Heart left ventricle (tissue), 16 donors: ENCODE measurements around the gene CCR6. TPM values are rescaled to one million over a fixed set of nuclear protein-coding genes. Genes with fewer than 3 reads are reported as not detected.

Experiments
- ATAC-seq, 4 donors: fragments of 200-7000 bp; cut with Tn5 transposase; one replicate each; pipeline ENCODE4 v1.9.1; 2020 to 2022; ENCODE audit warnings: moderate library complexity in 4 of 4, mild to moderate bottlenecking in 3 of 4, moderate number of reproducible peaks in 1 of 4
- DNase-seq, 5 donors: peaks; one replicate each; pipeline ENCODE4 v3.0.0-alpha.2; 2020
- H3K27ac ChIP-seq, 12 donors: fragments of 200-600 bp; sonication (generic) in 4 of 12; one replicate each; pipeline versions ENCODE4 v1.5.0 to v1.8.0; 2016 to 2022; ENCODE audit warnings: mild to moderate bottlenecking in 2 of 12
- H3K27me3 ChIP-seq, 9 donors: fragments of 200-600 bp; sonication (generic) in 2 of 9; one replicate each; pipeline versions ENCODE4 v1.5.1 to v1.8.0; 2016 to 2022; ENCODE audit warnings: mild to moderate bottlenecking in 3 of 9
- H3K36me3 ChIP-seq, 9 donors: fragments of 200-600 bp; sonication (generic) in 2 of 9; one replicate each; pipeline versions ENCODE4 v1.5.0 to v1.8.0; 2018 to 2022; ENCODE audit warnings: mild to moderate bottlenecking in 2 of 9
- H3K4me1 ChIP-seq, 12 donors: fragments of 200-600 bp; sonication (generic) in 4 of 12; one replicate each; pipeline versions ENCODE4 v1.5.0 to v1.8.0; 2016 to 2022; ENCODE audit warnings: mild to moderate bottlenecking in 3 of 12
- H3K4me3 ChIP-seq, 12 donors: fragments of 200-600 bp; sonication (generic) in 4 of 12; one replicate each; pipeline versions ENCODE4 v1.5.0 to v1.8.0; 2017 to 2022; ENCODE audit warnings: mild to moderate bottlenecking in 9 of 12, moderate library complexity in 4 of 12
- H3K9me3 ChIP-seq, 12 donors: fragments of 200-600 bp; sonication (generic) in 4 of 12; one replicate each; pipeline versions ENCODE4 v1.5.0 to v1.8.0; 2016 to 2022; ENCODE audit warnings: mild to moderate bottlenecking in 1 of 12
- POLR2A ChIP-seq, 2 donors: fragments of 450-650 bp; IDR thresholded peaks; one replicate each; pipeline ENCODE4 v1.6.1; 2017; ENCODE audit warnings: antibody characterized with exemption in 2 of 2, mild to moderate bottlenecking in 2 of 2, moderate library complexity in 2 of 2
- WGBS, 4 donors: extraction: QIAGEN DNeasy Blood & Tissue Kit in 2 of 4; methylation state at CpG; one replicate each; pipeline versions ENCODE4 v1.1.5 to v1.1.7; 2013 to 2018; 5-methylcytosine and 5-hydroxymethylcytosine counted together
- intact Hi-C, 10 donors: fragments of 100-400 bp; cut with DNase I; formaldehyde crosslinking; loops; one replicate each; pipeline versions ENCODE4 v1.11.1 to v1.14.2; 2022
- polyA plus RNA-seq, 2 donors: library from polyadenylated mRNA; stranded (reverse); fragments of 200-250 nt; gene quantifications; one replicate each; pipeline ENCODE4 v1.2.3, GENCODE V29; 2013
- total RNA-seq, 9 donors: library from RNA; depleted of rRNA in 2 of 9; stranded (reverse); fragments of >200 nt in 2 of 9; fragmentation: NEBNext Ultra II Directional in 3 of 9; extraction: Animal tissue kit (Norgen Biotek cat#: 25700) in 3 of 9; gene quantifications; one replicate each; pipeline versions ENCODE4 v1.1.0 to v1.2.4, GENCODE V29; 2016 to 2023
- TF ChIP-seq, protein P1 (sequence below), 12 donors: fragments of 200-600 bp; sonication (generic) in 4 of 12; IDR thresholded peaks; one replicate each; pipeline versions ENCODE4 v1.5.0 to v1.8.0; 2018 to 2022; ENCODE audit warnings: antibody characterized with exemption in 12 of 12, mild to moderate bottlenecking in 5 of 12
- donor health status: ischemic (EF 13 %, LVEDD 7.1; RV severe dilation, severe dysfunction).
- donor health status: healthy with polysubstance abuse.
- donor health status: DM: no; HTN: yes; CAD: no.
- donor health status: DM: no; HTN: no; CAD: no.
- donor health status: ischemic (EF 25% LVEDD 6.9; RV normal size, moderate dysfunction).
- donor health status: ischemic (EF 25% LVEDD 5.7; RV mildly dilated, moderate dysfunction).
- donor health status: healthy.
- donor health status: DM: yes; HTN: yes; CAD: no.
- donor health status: ischemic (EF 35%, LVEDD 5.7; RV mildly dilated, moderate dysfunction).
- donor health status: nonischemic (EF 11% LVEDD 7.7; RV severe dilation, severe dysfunction).
- donor health status: DM: yes; HTN: yes; CAD: no.
- donor health status: PGD.
- donor health status: ischemic (EF 29% LVEDD 5.4; RV normal size, mild dysfunction).
- donor health status: nonischemic (EF 23%, LVEDD 6.1; RV moderate dilation, normal function).

The CCR6 gene
- total and polyA plus RNA-seq, 11 donors: 0.23 TPM; not detected in 10

DNA sequence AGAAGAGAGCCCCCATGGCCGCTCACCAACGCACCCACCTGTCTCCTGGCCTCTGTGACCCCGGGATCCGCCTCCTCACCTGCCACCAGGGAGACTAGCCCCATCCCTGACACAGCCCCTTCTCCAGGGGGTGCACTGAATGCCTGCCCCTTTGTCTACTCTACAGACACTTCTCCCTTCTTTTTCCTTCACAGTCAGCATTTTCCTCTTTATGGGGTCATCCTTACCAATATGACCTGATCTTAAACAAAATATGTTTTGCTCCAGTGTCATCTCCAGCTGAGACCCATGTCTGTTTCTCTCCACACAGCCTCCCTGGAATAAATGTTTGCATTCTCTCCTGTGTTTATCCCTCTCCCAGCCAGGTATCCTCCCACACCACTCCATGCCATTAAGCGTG, 14.6 kb upstream of the CCR6 start:
- H3K27ac ChIP-seq: no peak overlapping the region
- DNase-seq: no peak
- no peaks in the 10 kb centered on the region for H3K4me1 ChIP-seq
- intact Hi-C loops: no loop called here
- TF ChIP-seq POLR2A (IDR thresholded peaks at IDR 0.05): no peak
- TF ChIP-seq, protein P1, sequence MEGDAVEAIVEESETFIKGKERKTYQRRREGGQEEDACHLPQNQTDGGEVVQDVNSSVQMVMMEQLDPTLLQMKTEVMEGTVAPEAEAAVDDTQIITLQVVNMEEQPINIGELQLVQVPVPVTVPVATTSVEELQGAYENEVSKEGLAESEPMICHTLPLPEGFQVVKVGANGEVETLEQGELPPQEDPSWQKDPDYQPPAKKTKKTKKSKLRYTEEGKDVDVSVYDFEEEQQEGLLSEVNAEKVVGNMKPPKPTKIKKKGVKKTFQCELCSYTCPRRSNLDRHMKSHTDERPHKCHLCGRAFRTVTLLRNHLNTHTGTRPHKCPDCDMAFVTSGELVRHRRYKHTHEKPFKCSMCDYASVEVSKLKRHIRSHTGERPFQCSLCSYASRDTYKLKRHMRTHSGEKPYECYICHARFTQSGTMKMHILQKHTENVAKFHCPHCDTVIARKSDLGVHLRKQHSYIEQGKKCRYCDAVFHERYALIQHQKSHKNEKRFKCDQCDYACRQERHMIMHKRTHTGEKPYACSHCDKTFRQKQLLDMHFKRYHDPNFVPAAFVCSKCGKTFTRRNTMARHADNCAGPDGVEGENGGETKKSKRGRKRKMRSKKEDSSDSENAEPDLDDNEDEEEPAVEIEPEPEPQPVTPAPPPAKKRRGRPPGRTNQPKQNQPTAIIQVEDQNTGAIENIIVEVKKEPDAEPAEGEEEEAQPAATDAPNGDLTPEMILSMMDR (IDR thresholded peaks at IDR 0.05): no peak
- H3K4me3 ChIP-seq: no peak overlapping the region
- H3K9me3 ChIP-seq: no peaks in the 10 kb centered on the region
- H3K27me3 ChIP-seq: peaks cover 0 to 38% (median under 1%) of the 10 kb centered on the region in 9 donors
- H3K36me3 ChIP-seq: no peaks in the 10 kb centered on the region
- no peak for ATAC-seq
- 87 to 93% (median 91%) methylated on average over 5 of the region's 5 CpGs for WGBS, 4 donors

DNA sequence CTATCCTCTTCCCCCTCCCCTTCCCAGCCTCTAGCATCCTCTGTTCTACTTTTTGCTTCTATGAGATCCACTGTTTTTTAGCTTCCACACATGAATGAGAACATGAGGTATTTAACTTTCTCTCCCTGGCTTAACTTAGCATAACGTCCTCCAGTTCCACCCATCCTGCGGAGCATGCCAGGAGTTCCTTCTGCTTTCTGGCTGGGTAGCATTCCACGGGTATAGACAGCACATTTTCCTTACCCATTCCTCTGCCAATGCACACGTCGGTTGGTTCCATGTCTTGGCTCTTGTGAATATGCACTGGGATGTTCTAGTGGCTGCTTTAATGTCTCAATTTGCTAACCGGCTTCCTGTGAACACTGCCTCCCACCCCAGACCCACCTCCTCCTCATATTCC, 13.2 kb upstream of the CCR6 start:
- Histone ChIP-seq H3K4me1 (no peaks in the 10 kb centered on the region), H3K9me3 (no peaks in the 10 kb centered on the region), H3K36me3 (no peaks in the 10 kb centered on the region), H3K27me3 (peaks cover 0 to 50% (median 3%) of the 10 kb centered on the region in 9 donors), H3K27ac (no peak overlapping the region), H3K4me3 (no peak overlapping the region)
- no peak for TF ChIP-seq POLR2A (IDR thresholded peaks at IDR 0.05)
- TF ChIP-seq, protein P1 (IDR thresholded peaks at IDR 0.05): no peak
- 69 to 74% (median 70%) methylated on average over 6 of the region's 6 CpGs for WGBS, 4 donors
- intact Hi-C loops: no loop called here
- DNase-seq (no peak), ATAC-seq (no peak)

DNA sequence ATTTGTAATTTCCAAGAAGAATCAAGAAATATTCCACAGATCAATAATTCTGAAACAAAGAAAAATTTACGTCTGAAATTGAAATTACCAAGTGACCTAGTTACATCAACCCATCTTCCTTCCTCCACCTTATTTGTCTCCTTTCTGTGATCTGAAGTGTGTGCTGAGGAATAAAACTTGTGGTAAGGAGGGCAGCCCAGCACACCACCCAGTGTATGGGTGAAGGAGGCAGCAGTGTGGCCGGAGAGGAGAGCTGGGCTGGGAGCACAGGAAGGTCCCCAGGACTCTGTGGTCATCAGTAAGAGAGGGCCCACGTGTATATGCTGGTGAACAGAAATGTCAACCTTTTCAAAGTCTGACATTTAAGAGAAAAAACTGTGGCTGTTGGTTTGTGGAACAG, 11.3 kb upstream of the CCR6 start:
- intact Hi-C loops: no loop called here
- no peak overlapping the region for H3K4me3 ChIP-seq
- no peaks in the 10 kb centered on the region for H3K9me3 ChIP-seq
- no peaks in the 10 kb centered on the region for H3K36me3 ChIP-seq
- ATAC-seq (no peak), DNase-seq (no peak)
- 57 to 73% (median 69%) methylated on average over 3 of the region's 3 CpGs for WGBS, 4 donors
- TF ChIP-seq, protein P1 (IDR thresholded peaks at IDR 0.05): no peak
- no peak for TF ChIP-seq POLR2A (IDR thresholded peaks at IDR 0.05)
- H3K4me1 ChIP-seq: peaks cover 0 to 6% (median 0%) of the 10 kb centered on the region in 12 donors
- H3K27ac ChIP-seq: no peak overlapping the region
- H3K27me3 ChIP-seq: peaks cover 0 to 63% (median 8%) of the 10 kb centered on the region in 9 donors

- DNase-seq (no peak), ATAC-seq (no peak)
- TF ChIP-seq, protein P1 (IDR thresholded peaks at IDR 0.05): no peak
- no peak for TF ChIP-seq POLR2A (IDR thresholded peaks at IDR 0.05)
- Histone ChIP-seq H3K4me1 (peaks cover 0 to 6% (median 0%) of the 10 kb centered on the region in 12 donors), H3K27ac (no peak overlapping the region), H3K36me3 (no peaks in the 10 kb centered on the region), H3K27me3 (peaks cover 0 to 63% (median 8%) of the 10 kb centered on the region in 9 donors), H3K4me3 (peak overlapping the region in 1 of 12 donors; percentile 0), H3K9me3 (no peaks in the 10 kb centered on the region)
- intact Hi-C loops: no loop called here
- 84 to 90% (median 86%) methylated on average over 8 of the region's 8 CpGs for WGBS, 4 donors
These were observed 10.5 kb upstream of the CCR6 start for GRCh38 chr6:167112421-167112820.
